Measurements from ENCODE around the gene TCAP. TPM values are rescaled to one million over a fixed set of nuclear protein-coding genes. Genes with fewer than 3 reads are reported as not detected.
A peak's percentile ranks its signal among the peaks of the same experiment; 100 is the strongest.

TCAP gene
- total RNA-seq, 1 experiment from 2014 or later = 0.54 TPM

GRCh38 chr17:39671651-39672521 lies 6.7 kb downstream of the TCAP start:
- ChIA-PET POLR2A (ENCODE audit: low non-redundant PET) (no interaction called here), CTCF (interaction anchor here (0.5 to 1.1 kb wide), 2 partner anchors 28 to 507 kb away, joined by 3 to 4 read pairs; partner anchors contain the start of gene ERBB2)
- Histone ChIP-seq H3K27ac (ENCODE audit: low read depth, low read length, poor library complexity, severe bottlenecking) (no peak overlapping the region), H3K36me3 (ENCODE audit: insufficient read depth, low read length, poor library complexity, severe bottlenecking) (no peaks in the 10 kb centered on the region), H3K27me3 (replicated peaks; ENCODE audit: insufficient read depth, low read depth, low read length, poor library complexity) (no peaks in the 10 kb centered on the region), H3K4me1 (ENCODE audit: insufficient read depth, low read length, poor library complexity, severe bottlenecking) (no peaks in the 10 kb centered on the region), H3K9me3 (ENCODE audit: low read depth, low read length, poor library complexity, severe bottlenecking) (no peaks in the 10 kb centered on the region), H3K4me3 (ENCODE audit: low read depth, low read length, poor library complexity, severe bottlenecking) (no peak overlapping the region)
- TF ChIP-seq CTCF (conservative IDR thresholded peaks at IDR 0.05; ENCODE audit: low read depth, low read length) (peak; percentile 49), EZH2 (IDR thresholded peaks at IDR 0.05; ENCODE audit: borderline replicate concordance, low read depth, low read length, poor library complexity, severe bottlenecking) (no peak)
- no peak for DNase-seq (ENCODE audit: low spot score)
- BruUV-seq (replicated peaks) = no TSS peak
- intact Hi-C loops (cut with micrococcal nuclease; ENCODE audit: unreplicated experiment) = no loop called here

- no peaks in the 10 kb centered on the region for H3K36me3 ChIP-seq (ENCODE audit: insufficient read depth, low read length, poor library complexity, severe bottlenecking)
- H3K9me3 ChIP-seq (ENCODE audit: low read depth, low read length, poor library complexity, severe bottlenecking) = no peaks in the 10 kb centered on the region
- H3K4me3 ChIP-seq (ENCODE audit: low read depth, low read length, poor library complexity, severe bottlenecking) = no peak overlapping the region
- H3K4me1 ChIP-seq (ENCODE audit: insufficient read depth, low read length, poor library complexity, severe bottlenecking) = no peaks in the 10 kb centered on the region
- H3K27ac ChIP-seq (ENCODE audit: low read depth, low read length, poor library complexity, severe bottlenecking) = no peak overlapping the region
- DNase-seq (ENCODE audit: low spot score) = no peak
- intact Hi-C loops (cut with micrococcal nuclease; ENCODE audit: unreplicated experiment) = no loop called here
- TF ChIP-seq EZH2 (IDR thresholded peaks at IDR 0.05; ENCODE audit: borderline replicate concordance, low read depth, low read length, poor library complexity, severe bottlenecking) (no peak), CTCF (conservative IDR thresholded peaks at IDR 0.05; ENCODE audit: low read depth, low read length) (no peak)
- CTCF ChIA-PET = interaction anchor here (0.5 to 1.1 kb wide), 2 partner anchors 27 to 427 kb away, joined by 3 to 4 read pairs; partner anchors contain the start of gene ERBB2
- POLR2A ChIA-PET (ENCODE audit: low non-redundant PET) = no interaction called here
- no TSS peak for BruUV-seq (replicated peaks)
- H3K27me3 ChIP-seq (replicated peaks; ENCODE audit: insufficient read depth, low read depth, low read length, poor library complexity) = no peaks in the 10 kb centered on the region
These were observed 7.6 kb downstream of the TCAP start for GRCh38 chr17:39672522-39673334.

DNA sequence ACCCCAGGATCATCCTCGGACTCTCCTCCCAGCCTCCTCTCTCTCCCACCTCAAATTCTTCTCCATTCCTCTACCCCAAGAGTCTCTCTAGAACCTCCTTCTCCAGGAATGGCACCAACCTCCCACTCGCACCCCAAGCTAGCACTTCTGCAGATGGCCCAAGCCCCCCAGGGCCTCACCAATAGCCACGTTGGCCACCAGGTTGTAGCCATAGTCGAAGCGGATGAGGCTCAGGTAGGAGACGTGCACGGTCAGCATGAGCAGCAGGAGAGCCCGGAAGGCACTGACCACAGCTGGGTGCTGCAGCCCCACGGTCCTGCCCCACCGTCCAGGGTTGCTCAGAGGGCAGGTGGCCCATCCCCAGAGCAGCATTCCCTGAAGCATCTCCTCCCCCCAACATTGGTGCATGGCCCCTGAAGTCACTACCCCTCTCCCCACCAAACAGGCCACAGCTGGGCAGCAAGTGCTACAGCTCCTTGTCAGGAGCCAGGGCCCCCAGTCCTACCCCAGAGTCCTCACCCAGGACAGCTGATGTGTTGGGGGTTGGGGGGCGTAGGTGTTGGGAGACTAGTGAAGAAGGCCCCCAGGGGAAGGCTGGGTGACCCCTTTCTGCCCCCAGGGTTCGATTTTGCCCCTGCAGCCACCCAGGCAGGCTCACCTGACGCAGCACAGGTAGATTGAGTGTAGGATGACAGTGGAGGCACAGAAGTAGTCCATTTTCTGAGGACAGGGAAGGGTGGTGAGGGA lies 8.4 kb downstream of the TCAP start:
- no TSS peak for BruUV-seq (replicated peaks)
- DNase-seq (ENCODE audit: low spot score) = no peak
- H3K4me3 ChIP-seq (ENCODE audit: low read depth, low read length, poor library complexity, severe bottlenecking) = no peak overlapping the region
- H3K27ac ChIP-seq (ENCODE audit: low read depth, low read length, poor library complexity, severe bottlenecking) = no peak overlapping the region
- intact Hi-C loops (cut with micrococcal nuclease; ENCODE audit: unreplicated experiment) = no loop called here
- TF ChIP-seq EZH2 (IDR thresholded peaks at IDR 0.05; ENCODE audit: borderline replicate concordance, low read depth, low read length, poor library complexity, severe bottlenecking) = no peak
- no peak for TF ChIP-seq CTCF (conservative IDR thresholded peaks at IDR 0.05; ENCODE audit: low read depth, low read length)
- no peaks in the 10 kb centered on the region for H3K9me3 ChIP-seq (ENCODE audit: low read depth, low read length, poor library complexity, severe bottlenecking)
- no peaks in the 10 kb centered on the region for H3K27me3 ChIP-seq (replicated peaks; ENCODE audit: insufficient read depth, low read depth, low read length, poor library complexity)
- H3K4me1 ChIP-seq (ENCODE audit: insufficient read depth, low read length, poor library complexity, severe bottlenecking) = no peaks in the 10 kb centered on the region
- POLR2A ChIA-PET (ENCODE audit: low non-redundant PET) = no interaction called here
- no peaks in the 10 kb centered on the region for H3K36me3 ChIP-seq (ENCODE audit: insufficient read depth, low read length, poor library complexity, severe bottlenecking)
- CTCF ChIA-PET = interaction anchor here (0.5 kb wide), 1 partner anchor 428 kb away, joined by 4 read pairs; no protein-coding TSS in a partner anchor
